Forelimb muscle (tissue), 1 donor: ENCODE data around the gene MYLK. TPM values are rescaled to one million over a fixed set of nuclear protein-coding genes. Genes with fewer than 3 reads are reported as not detected.

ENCODE experiments used
- DNase-seq: peaks from one replicate; pipeline ENCODE4 v3.0.0-alpha.2; 2013; ENCODE audit warnings: low read depth
- polyA plus RNA-seq: library from polyadenylated mRNA; unstranded; fragments of 120-200 nt; gene quantifications from one replicate; pipeline ENCODE4 v1.2.1, GENCODE V29; 2013; ENCODE audit not compliant: insufficient read length

The MYLK gene
- polyA plus RNA-seq, 1 donor, result 22.3 TPM

GRCh38 chr3:123773681-123774431, 110.3 kb downstream of the MYLK start:
- no peak for DNase-seq

GRCh38 chr3:123769356-123769743, 114.8 kb downstream of the MYLK start:
- DNase-seq, result no peak

- DNase-seq, result no peak
Observed at GRCh38 chr3:123768480-123769355, 115.4 kb downstream of the MYLK start.

GRCh38 chr3:123767564-123768292, 116.4 kb downstream of the MYLK start:
- DNase-seq, result no peak

GRCh38 chr3:123767009-123767372, 117.1 kb downstream of the MYLK start:
- no peak for DNase-seq

GRCh38 chr3:123766193-123767008, 117.7 kb downstream of the MYLK start:
- no peak for DNase-seq

- no peak for DNase-seq
Observed at GRCh38 chr3:123765475-123766128, 118.5 kb downstream of the MYLK start.

- no peak for DNase-seq
Observed at GRCh38 chr3:123764647-123765046, 119.5 kb downstream of the MYLK start.

GRCh38 chr3:123762805-123763204, 121.3 kb downstream of the MYLK start:
- DNase-seq, result no peak

- DNase-seq, result no peak
Observed at GRCh38 chr3:123760817-123761216, 123.3 kb downstream of the MYLK start.

GRCh38 chr3:123759871-123760270, 124.3 kb downstream of the MYLK start:
- DNase-seq, result no peak

GRCh38 chr3:123759311-123759710, 124.8 kb downstream of the MYLK start:
- no peak for DNase-seq

GRCh38 chr3:123758081-123758564, 126.0 kb downstream of the MYLK start:
- DNase-seq, result no peak

- no peak for DNase-seq
Observed at GRCh38 chr3:123757281-123757940, 126.7 kb downstream of the MYLK start.

GRCh38 chr3:123755501-123755900, 128.6 kb downstream of the MYLK start:
- no peak for DNase-seq

- DNase-seq, result no peak
Observed at GRCh38 chr3:123755085-123755484, 129.0 kb downstream of the MYLK start.

- no peak for DNase-seq
Observed at GRCh38 chr3:123753286-123753685, 130.8 kb downstream of the MYLK start.

GRCh38 chr3:123752228-123752627, 131.9 kb downstream of the MYLK start:
- DNase-seq, result no peak

GRCh38 chr3:123751433-123751832, 132.7 kb downstream of the MYLK start:
- no peak for DNase-seq
